ENCODE results near the gene LMX1B.

LMX1B gene

GRCh38 chr9:126661521-126662251 lies 48.0 kb downstream of the LMX1B start:
- no peak for DNase-seq

- DNase-seq: no peak
These were observed 49.9 kb downstream of the LMX1B start for GRCh38 chr9:126663661-126664072.

- DNase-seq: no peak
These were observed 51.3 kb downstream of the LMX1B start for GRCh38 chr9:126664900-126665643.

GRCh38 chr9:126665644-126666035 lies 51.9 kb downstream of the LMX1B start:
- DNase-seq: no peak

GRCh38 chr9:126666155-126666803 lies 52.6 kb downstream of the LMX1B start:
- DNase-seq: no peak

GRCh38 chr9:126667190-126668055 lies 53.7 kb downstream of the LMX1B start:
- DNase-seq: no peak

- no peak for DNase-seq
These were observed 54.3 kb downstream of the LMX1B start for GRCh38 chr9:126668058-126668457.

- no peak for DNase-seq
These were observed 55.4 kb downstream of the LMX1B start for GRCh38 chr9:126669108-126669507.

GRCh38 chr9:126670270-126670669 lies 56.5 kb downstream of the LMX1B start:
- no peak for DNase-seq

- DNase-seq: no peak
These were observed 57.7 kb downstream of the LMX1B start for GRCh38 chr9:126671381-126671831.

- no peak for DNase-seq
These were observed 58.3 kb downstream of the LMX1B start for GRCh38 chr9:126671983-126672382.

- no peak for DNase-seq
These were observed 59.0 kb downstream of the LMX1B start for GRCh38 chr9:126672634-126673284.

- no peak for DNase-seq
These were observed 60.1 kb downstream of the LMX1B start for GRCh38 chr9:126673689-126674364.

- no peak for DNase-seq
These were observed 60.8 kb downstream of the LMX1B start for GRCh38 chr9:126674365-126675146.

- DNase-seq: no peak
These were observed 61.4 kb downstream of the LMX1B start for GRCh38 chr9:126675147-126675467.

GRCh38 chr9:126676102-126676684 lies 62.5 kb downstream of the LMX1B start:
- no peak for DNase-seq

- DNase-seq: no peak
These were observed 63.0 kb downstream of the LMX1B start for GRCh38 chr9:126676685-126677143.

GRCh38 chr9:126677188-126678084 lies 63.7 kb downstream of the LMX1B start:
- no peak for DNase-seq

GRCh38 chr9:126678989-126679388 lies 65.3 kb downstream of the LMX1B start:
- DNase-seq: no peak
